ENCODE measurements around the gene CCND2. TPM values are rescaled to one million over a fixed set of nuclear protein-coding genes. Genes with fewer than 3 reads are reported as not detected.
A peak's percentile ranks its signal among the peaks of the same experiment; 100 is the strongest.

Gene CCND2
- total RNA-seq, 3 donors from 2014 or later, result 43.3 to 72.8 (median 53.7) TPM

GRCh38 chr12:4320497-4320852 is 46.9 kb downstream of the CCND2 start:
- intact Hi-C loops (cut with DNase I; ENCODE audit: low total_unique reads), result no loop called here
- DNase-seq (ENCODE audit: low spot score in 2 of 2), result peak in 1 of 2 donors; percentile 35

GRCh38 chr12:4320853-4321701 is 47.5 kb downstream of the CCND2 start, which contains the start of gene TIGAR:
TSS of gene TIGAR (plus strand) at chr12:4321213. CDS start at chr12:4321272, 59 bp downstream.
- DNase-seq (ENCODE audit: low spot score in 2 of 2), result peak; percentile 85 to 91
- H3K27me3 ChIP-seq, result no peaks in the 10 kb centered on the region
- H3K36me3 ChIP-seq, result no peaks in the 10 kb centered on the region
- intact Hi-C loops (cut with DNase I; ENCODE audit: low total_unique reads), result no loop called here
- TF ChIP-seq POLR2AphosphoS5 (IDR thresholded peaks at IDR 0.05), result peak; percentile 27 to 64 (median 50)
- no peak for TF ChIP-seq POLR2A (IDR thresholded peaks at IDR 0.05)
- no peak for TF ChIP-seq CTCF (IDR thresholded peaks at IDR 0.05)
- H3K9me3 ChIP-seq, result no peaks in the 10 kb centered on the region
- H3K4me1 ChIP-seq, result no peaks in the 10 kb centered on the region
- peak within 1 kb of the TSS; percentile 77 to 98 (median 94) for H3K4me3 ChIP-seq
- peak within 1 kb of the TSS; percentile 84 to 87 for H3K27ac ChIP-seq

More at GRCh38 chr12:4320497-4320852, 46.9 kb downstream of the CCND2 start:
- Histone ChIP-seq H3K27me3 (no peaks in the 10 kb centered on the region), H3K4me3 (peak overlapping the region; percentile 77 to 98 (median 94)), H3K27ac (peak overlapping the region; percentile 84 to 87), H3K36me3 (no peaks in the 10 kb centered on the region), H3K4me1 (no peaks in the 10 kb centered on the region), H3K9me3 (no peaks in the 10 kb centered on the region)
- TF ChIP-seq POLR2AphosphoS5 (IDR thresholded peaks at IDR 0.05) (no peak), POLR2A (IDR thresholded peaks at IDR 0.05) (no peak), CTCF (IDR thresholded peaks at IDR 0.05) (no peak)

GRCh38 chr12:4322726-4323125 is 49.2 kb downstream of the CCND2 start:
- Histone ChIP-seq H3K4me3 (no peak overlapping the region), H3K4me1 (no peaks in the 10 kb centered on the region), H3K27me3 (no peaks in the 10 kb centered on the region), H3K36me3 (no peaks in the 10 kb centered on the region), H3K27ac (no peak overlapping the region), H3K9me3 (no peaks in the 10 kb centered on the region)
- intact Hi-C loops (cut with DNase I; ENCODE audit: low total_unique reads), result no loop called here
- TF ChIP-seq POLR2AphosphoS5 (IDR thresholded peaks at IDR 0.05) (no peak), POLR2A (IDR thresholded peaks at IDR 0.05) (no peak), CTCF (IDR thresholded peaks at IDR 0.05) (no peak)
- no peak for DNase-seq (ENCODE audit: low spot score in 2 of 2)

Other genes with a start within 250 kb of the CCND2 start
- gene TIGAR, start 47.5 kb downstream of the CCND2 start, total RNA-seq, result 1 to 10 TPM; 2.9 to 7.5 (median 6.9) TPM
- gene FGF23, start 106.0 kb downstream of the CCND2 start, total RNA-seq, result not detected
- gene FGF6, start 172.1 kb downstream of the CCND2 start, total RNA-seq, result not detected

All from breast epithelium (tissue), 4 donors.